Embryonic facial prominence (tissue), 1 donor: Measurements from ENCODE around the gene CDH15.
"Not testable (repeated sequence)": the region's sequence is repeated elsewhere in the genome, so short reads cannot be mapped to it uniquely, and the experiment has no call there.

Experiments used
- DNase-seq: peaks from one replicate; pipeline ENCODE4 v3.0.0-alpha.2; 2016; ENCODE audit errors: extremely low spot score

Gene CDH15

GRCh38 chr16:89155851-89156739 lies 15.5 kb upstream of the CDH15 start:
- no peak for DNase-seq

GRCh38 chr16:89156740-89157645 lies 14.6 kb upstream of the CDH15 start:
- no peak for DNase-seq

GRCh38 chr16:89157778-89158177 lies 13.8 kb upstream of the CDH15 start:
- DNase-seq: no peak

GRCh38 chr16:89159066-89159849 lies 12.3 kb upstream of the CDH15 start:
- no peak for DNase-seq

GRCh38 chr16:89159850-89160354 lies 11.6 kb upstream of the CDH15 start:
- DNase-seq: no peak

GRCh38 chr16:89160977-89161701 lies 10.4 kb upstream of the CDH15 start:
- DNase-seq: no peak

- no peak for DNase-seq
Observed at GRCh38 chr16:89161763-89162713, 9.5 kb upstream of the CDH15 start.

GRCh38 chr16:89163297-89163696 lies 8.3 kb upstream of the CDH15 start:
- DNase-seq: no peak

GRCh38 chr16:89164436-89164835 lies 7.1 kb upstream of the CDH15 start:
- DNase-seq: no peak

- no peak for DNase-seq
Observed at GRCh38 chr16:89164847-89165680, 6.5 kb upstream of the CDH15 start.

GRCh38 chr16:89165681-89165979 lies 5.9 kb upstream of the CDH15 start:
- not testable (repeated sequence) for DNase-seq

GRCh38 chr16:89166696-89167424 lies 4.7 kb upstream of the CDH15 start:
- DNase-seq: no peak

- no peak for DNase-seq
Observed at GRCh38 chr16:89167425-89167941, 4.1 kb upstream of the CDH15 start.

- no peak for DNase-seq
Observed at GRCh38 chr16:89168381-89169189, 3.0 kb upstream of the CDH15 start.

GRCh38 chr16:89169778-89170177 lies 1.8 kb upstream of the CDH15 start:
- DNase-seq: no peak

- DNase-seq: no peak
Observed at GRCh38 chr16:89170346-89171215, 967 bp upstream of the CDH15 start.
